HG03442 (cell line): ENCODE results near the gene CD300LG.
"Not testable (repeated sequence)": the region's sequence is repeated elsewhere in the genome, so short reads cannot be mapped to it uniquely, and the experiment has no call there.

ENCODE experiments used
- ATAC-seq: cut with Tn5 transposase; IDR thresholded peaks from one replicate; pipeline ENCODE4 v1.9.1; 2021; ENCODE audit warnings: mild to moderate bottlenecking, moderate library complexity; ENCODE audit not compliant: unreplicated experiment

CD300LG gene

GRCh38 chr17:43823350-43824084 lies 23.5 kb upstream of the CD300LG start:
- no peak for ATAC-seq

GRCh38 chr17:43825567-43825966 lies 21.4 kb upstream of the CD300LG start:
- no peak for ATAC-seq

- ATAC-seq, result no peak
These were observed 20.8 kb upstream of the CD300LG start for GRCh38 chr17:43826206-43826605.

GRCh38 chr17:43827596-43827995 lies 19.4 kb upstream of the CD300LG start:
- no peak for ATAC-seq

- ATAC-seq, result no peak
These were observed 17.2 kb upstream of the CD300LG start for GRCh38 chr17:43829738-43830137.

GRCh38 chr17:43830510-43831140 lies 16.4 kb upstream of the CD300LG start:
- ATAC-seq, result no peak

- no peak for ATAC-seq
These were observed 15.3 kb upstream of the CD300LG start for GRCh38 chr17:43831633-43832032.

- no peak for ATAC-seq
These were observed 14.6 kb upstream of the CD300LG start for GRCh38 chr17:43832168-43832975.

- ATAC-seq, result no peak
These were observed 13.8 kb upstream of the CD300LG start, which contains the start of gene MPP3 for GRCh38 chr17:43832976-43833829. Gene MPP3, minus strand, starts transcription at chr17:43833146. Its CDS starts 1,240 bp downstream, at chr17:43831906.

GRCh38 chr17:43834106-43834505 lies 12.9 kb upstream of the CD300LG start:
- ATAC-seq, result no peak

- no peak for ATAC-seq
These were observed 7.3 kb upstream of the CD300LG start for GRCh38 chr17:43839670-43840108.

- no peak for ATAC-seq
These were observed 6.2 kb upstream of the CD300LG start for GRCh38 chr17:43840814-43841213.

GRCh38 chr17:43841282-43841681 lies 5.7 kb upstream of the CD300LG start:
- ATAC-seq, result no peak

- not testable (repeated sequence) for ATAC-seq
These were observed 4.6 kb upstream of the CD300LG start for GRCh38 chr17:43842091-43842974.

GRCh38 chr17:43842975-43843325 lies 4.0 kb upstream of the CD300LG start:
- no peak for ATAC-seq

- no peak for ATAC-seq
These were observed 2.7 kb upstream of the CD300LG start for GRCh38 chr17:43844241-43844640.

- no peak for ATAC-seq
These were observed 1.2 kb upstream of the CD300LG start for GRCh38 chr17:43845766-43846165.

GRCh38 chr17:43846221-43846712 lies 709 bp upstream of the CD300LG start:
- no peak for ATAC-seq

- ATAC-seq, result no peak
These were observed 1.6 kb downstream of the CD300LG start for GRCh38 chr17:43848601-43849000.

GRCh38 chr17:43849116-43849515 lies 2.1 kb downstream of the CD300LG start:
- ATAC-seq, result no peak
